ENCODE measurements around the gene CD9.

- TF ChIP-seq POLR2A (IDR thresholded peaks at IDR 0.05; ENCODE audit: low read depth) (no peak), CTCF (IDR thresholded peaks at IDR 0.05) (no peak), EP300 (IDR thresholded peaks at IDR 0.05) (no peak)
Observed at GRCh38 chr12:6154730-6155459, 45.3 kb upstream of the CD9 start.

Measured in esophagus muscularis mucosa (tissue), 4 donors.